GM23338 (cell line): ENCODE results near the gene REELD1. TPM values are rescaled to one million over a fixed set of nuclear protein-coding genes. Genes with fewer than 3 reads are reported as not detected.

Experiments
- ATAC-seq: fragments of 200-7000 bp; cut with Tn5 transposase; 3 replicates; pipeline ENCODE4 v1.9.1; 2020
- DNase-seq: peaks from one replicate; pipeline ENCODE4 v3.0.0-alpha.2; 2015; ENCODE audit warnings: low spot score
- H2AFZ ChIP-seq: fragments of 200-600 bp; sonication (generic); 2 replicates; pipeline ENCODE4 v1.8.0; 2016; ENCODE audit warnings: antibody characterized with exemption, mild to moderate bottlenecking, moderate library complexity
- H3F3A ChIP-seq: fragments of 200-600 bp; sonication (generic); replicated peaks from 2 replicates; pipeline ENCODE4 v1.8.0; 2017; ENCODE audit warnings: antibody characterized with exemption, mixed run types, low read depth
- H3K27ac ChIP-seq: fragments of 200-600 bp; sonication (generic); 2 replicates; pipeline ENCODE4 v1.6.1; 2016; ENCODE audit warnings: low read depth
- H3K27me3 ChIP-seq: fragments of 200-600 bp; sonication (generic); 2 replicates; pipeline ENCODE4 v1.8.0; 2016; ENCODE audit warnings: mild to moderate bottlenecking, mixed run types, moderate library complexity; ENCODE audit not compliant: insufficient read depth
- H3K36me3 ChIP-seq: fragments of 200-600 bp; sonication (generic); 2 replicates; pipeline ENCODE4 v1.8.0; 2016; ENCODE audit warnings: mild to moderate bottlenecking; ENCODE audit not compliant: insufficient read depth
- H3K4me1 ChIP-seq: fragments of 200-600 bp; sonication (generic); 2 replicates; pipeline ENCODE4 v1.8.0; 2016; ENCODE audit warnings: mild to moderate bottlenecking, moderate library complexity; ENCODE audit not compliant: insufficient read depth
- H3K4me2 ChIP-seq: fragments of 200-600 bp; sonication (generic); 2 replicates; pipeline ENCODE4 v1.7.1; 2017; ENCODE audit warnings: mixed run types
- H3K4me3 ChIP-seq: fragments of 200-600 bp; sonication (generic); 2 replicates; pipeline ENCODE4 v1.6.1; 2016; ENCODE audit warnings: mixed run types
- H3K79me2 ChIP-seq: fragments of 200-600 bp; sonication (generic); replicated peaks from 2 replicates; pipeline ENCODE4 v1.8.0; 2017; ENCODE audit warnings: mild to moderate bottlenecking; ENCODE audit not compliant: insufficient read depth
- H3K9me2 ChIP-seq: fragments of 200-600 bp; sonication (generic); 2 replicates; pipeline ENCODE4 v1.8.0; 2017; ENCODE audit not compliant: insufficient read depth
- H4K20me1 ChIP-seq: fragments of 200-600 bp; sonication (generic); replicated peaks from 2 replicates; pipeline ENCODE4 v1.8.0; 2017; ENCODE audit warnings: mild to moderate bottlenecking; ENCODE audit not compliant: insufficient read depth
- H3K27ac Mint-ChIP-seq: 2 replicates; pipeline ENCODE4 v1.8.0; 2020; ENCODE audit warnings: inconsistent platforms, mild to moderate bottlenecking, moderate library complexity, mixed read lengths
- H3K27me3 Mint-ChIP-seq: 3 replicates; pipeline ENCODE4 v1.8.0; 2022; ENCODE audit warnings: low read depth, mild to moderate bottlenecking, moderate library complexity, mixed read lengths, inconsistent platforms; ENCODE audit not compliant: insufficient read depth, poor library complexity
- H3K36me3 Mint-ChIP-seq: 3 replicates; pipeline ENCODE4 v1.8.0; 2021; ENCODE audit warnings: low read depth, mild to moderate bottlenecking, inconsistent platforms, moderate library complexity, mixed read lengths
- H3K4me1 Mint-ChIP-seq: 3 replicates; pipeline ENCODE4 v1.8.0; 2020; ENCODE audit warnings: mild to moderate bottlenecking, inconsistent platforms, mixed read lengths
- H3K4me3 Mint-ChIP-seq: 3 replicates; pipeline ENCODE4 v1.8.0; 2021; ENCODE audit warnings: moderate library complexity, mild to moderate bottlenecking, inconsistent platforms, mixed read lengths
- H3K9me3 Mint-ChIP-seq: 3 replicates; pipeline ENCODE4 v1.8.0; 2020; ENCODE audit warnings: moderate library complexity, mild to moderate bottlenecking, inconsistent platforms, mixed read lengths
- CREB1 ChIP-seq: fragments of 250-450 bp; sonication (Bioruptor Pico); IDR thresholded peaks from 2 replicates; pipeline ENCODE4 v1.5.0; 2020; ENCODE audit warnings: low read depth, mild to moderate bottlenecking, moderate library complexity
- EZH2 ChIP-seq: fragments of 200-600 bp; sonication (generic); IDR thresholded peaks from one replicate; pipeline ENCODE4 v1.8.0; 2017; ENCODE audit warnings: antibody characterized with exemption, mild to moderate bottlenecking, low read depth; ENCODE audit not compliant: unreplicated experiment
- EZH2phosphoT487 ChIP-seq: fragments of 200-600 bp; sonication (generic); IDR thresholded peaks from one replicate; pipeline ENCODE4 v1.8.1; 2018; ENCODE audit warnings: antibody characterized with exemption; ENCODE audit not compliant: unreplicated experiment
- JUNB ChIP-seq: IDR thresholded peaks from one replicate; pipeline ENCODE4 v1.6.1; 2016; ENCODE audit warnings: antibody characterized with exemption; ENCODE audit not compliant: unreplicated experiment
- NANOG ChIP-seq: IDR thresholded peaks from 2 replicates; pipeline ENCODE4 v1.6.1; 2016; ENCODE audit warnings: antibody characterized with exemption, borderline replicate concordance
- ZNF114 ChIP-seq: fragments of 250-450 bp; sonication (Bioruptor Pico); IDR thresholded peaks from 2 replicates; pipeline ENCODE4 v1.5.0; 2020; ENCODE audit warnings: mild to moderate bottlenecking, moderate library complexity
- ZNF331 ChIP-seq: fragments of 250-450 bp; sonication (Bioruptor Pico); IDR thresholded peaks from 2 replicates; pipeline ENCODE4 v1.5.0; 2020; ENCODE audit warnings: low read depth, mild to moderate bottlenecking, moderate library complexity
- polyA plus RNA-seq: library from polyadenylated mRNA; unstranded; fragments of >200 nt; fragmentation: Nextera tagmentation; extraction: Ambion mirVana; gene quantifications from 2 replicates; pipeline ENCODE4 v1.2.1, GENCODE V29; 2016
- total RNA-seq: library from RNA; depleted of rRNA; stranded (reverse); fragments of >200 nt; shearing (Covaris generic); gene quantifications from 2 replicates; pipeline ENCODE4 v1.2.3, GENCODE V29; 2014
- TF ChIP-seq, protein P1 (sequence below), 2 experiments: fragments of 200-600 bp in 1 of 2; sonication (generic) in 1 of 2; conservative IDR thresholded peaks; 2 replicates each; pipeline versions ENCODE4 v1.5.1 to v1.6.1; 2016 to 2017; ENCODE audit warnings: antibody characterized with exemption in 2 of 2, low read depth in 2 of 2, mild to moderate bottlenecking in 2 of 2, moderate library complexity in 1 of 2
- TF ChIP-seq, protein P2 (sequence below): IDR thresholded peaks from one replicate; pipeline ENCODE4 v1.6.1; 2018; ENCODE audit warnings: antibody characterized with exemption; ENCODE audit not compliant: unreplicated experiment
- TF ChIP-seq, protein P3 (sequence below): IDR thresholded peaks from 2 replicates; pipeline ENCODE4 v1.6.1; 2016; ENCODE audit warnings: antibody characterized with exemption
- TF ChIP-seq, protein P4 (sequence below): fragments of 250-450 bp; sonication (Bioruptor Pico); IDR thresholded peaks from 2 replicates; pipeline ENCODE4 v1.5.0; 2020; ENCODE audit warnings: mild to moderate bottlenecking, moderate library complexity

REELD1 gene
- total and polyA plus RNA-seq, 2 experiments from 2014 or later: 0.19 TPM; not detected in 1

DNA sequence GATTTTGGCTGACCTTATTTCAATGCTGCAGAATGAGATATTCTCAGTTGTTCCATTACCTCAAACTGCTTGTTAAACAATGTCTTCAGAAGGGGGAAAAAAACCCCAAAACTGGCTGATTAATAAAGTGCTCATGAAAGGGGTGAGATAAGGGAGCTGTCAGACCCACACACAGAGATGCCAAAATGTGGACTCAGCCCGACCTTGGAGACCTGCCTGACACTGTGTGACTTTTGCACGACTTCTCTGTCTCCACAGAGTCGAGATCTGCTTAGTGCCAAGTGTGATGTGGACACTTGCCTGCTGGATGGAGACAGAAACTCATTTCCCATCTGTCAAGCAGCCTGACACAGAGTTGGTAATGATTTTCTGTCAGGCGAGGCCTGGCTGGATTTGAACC is 31.5 kb downstream of the REELD1 start (continued):
- TF ChIP-seq, protein P1, sequence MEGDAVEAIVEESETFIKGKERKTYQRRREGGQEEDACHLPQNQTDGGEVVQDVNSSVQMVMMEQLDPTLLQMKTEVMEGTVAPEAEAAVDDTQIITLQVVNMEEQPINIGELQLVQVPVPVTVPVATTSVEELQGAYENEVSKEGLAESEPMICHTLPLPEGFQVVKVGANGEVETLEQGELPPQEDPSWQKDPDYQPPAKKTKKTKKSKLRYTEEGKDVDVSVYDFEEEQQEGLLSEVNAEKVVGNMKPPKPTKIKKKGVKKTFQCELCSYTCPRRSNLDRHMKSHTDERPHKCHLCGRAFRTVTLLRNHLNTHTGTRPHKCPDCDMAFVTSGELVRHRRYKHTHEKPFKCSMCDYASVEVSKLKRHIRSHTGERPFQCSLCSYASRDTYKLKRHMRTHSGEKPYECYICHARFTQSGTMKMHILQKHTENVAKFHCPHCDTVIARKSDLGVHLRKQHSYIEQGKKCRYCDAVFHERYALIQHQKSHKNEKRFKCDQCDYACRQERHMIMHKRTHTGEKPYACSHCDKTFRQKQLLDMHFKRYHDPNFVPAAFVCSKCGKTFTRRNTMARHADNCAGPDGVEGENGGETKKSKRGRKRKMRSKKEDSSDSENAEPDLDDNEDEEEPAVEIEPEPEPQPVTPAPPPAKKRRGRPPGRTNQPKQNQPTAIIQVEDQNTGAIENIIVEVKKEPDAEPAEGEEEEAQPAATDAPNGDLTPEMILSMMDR (conservative IDR thresholded peaks at IDR 0.05; ENCODE audit: low read depth in 2 of 2): no peak
- TF ChIP-seq, protein P2, sequence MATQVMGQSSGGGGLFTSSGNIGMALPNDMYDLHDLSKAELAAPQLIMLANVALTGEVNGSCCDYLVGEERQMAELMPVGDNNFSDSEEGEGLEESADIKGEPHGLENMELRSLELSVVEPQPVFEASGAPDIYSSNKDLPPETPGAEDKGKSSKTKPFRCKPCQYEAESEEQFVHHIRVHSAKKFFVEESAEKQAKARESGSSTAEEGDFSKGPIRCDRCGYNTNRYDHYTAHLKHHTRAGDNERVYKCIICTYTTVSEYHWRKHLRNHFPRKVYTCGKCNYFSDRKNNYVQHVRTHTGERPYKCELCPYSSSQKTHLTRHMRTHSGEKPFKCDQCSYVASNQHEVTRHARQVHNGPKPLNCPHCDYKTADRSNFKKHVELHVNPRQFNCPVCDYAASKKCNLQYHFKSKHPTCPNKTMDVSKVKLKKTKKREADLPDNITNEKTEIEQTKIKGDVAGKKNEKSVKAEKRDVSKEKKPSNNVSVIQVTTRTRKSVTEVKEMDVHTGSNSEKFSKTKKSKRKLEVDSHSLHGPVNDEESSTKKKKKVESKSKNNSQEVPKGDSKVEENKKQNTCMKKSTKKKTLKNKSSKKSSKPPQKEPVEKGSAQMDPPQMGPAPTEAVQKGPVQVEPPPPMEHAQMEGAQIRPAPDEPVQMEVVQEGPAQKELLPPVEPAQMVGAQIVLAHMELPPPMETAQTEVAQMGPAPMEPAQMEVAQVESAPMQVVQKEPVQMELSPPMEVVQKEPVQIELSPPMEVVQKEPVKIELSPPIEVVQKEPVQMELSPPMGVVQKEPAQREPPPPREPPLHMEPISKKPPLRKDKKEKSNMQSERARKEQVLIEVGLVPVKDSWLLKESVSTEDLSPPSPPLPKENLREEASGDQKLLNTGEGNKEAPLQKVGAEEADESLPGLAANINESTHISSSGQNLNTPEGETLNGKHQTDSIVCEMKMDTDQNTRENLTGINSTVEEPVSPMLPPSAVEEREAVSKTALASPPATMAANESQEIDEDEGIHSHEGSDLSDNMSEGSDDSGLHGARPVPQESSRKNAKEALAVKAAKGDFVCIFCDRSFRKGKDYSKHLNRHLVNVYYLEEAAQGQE: no peak
- TF ChIP-seq EZH2 (no peak), NANOG (no peak), CREB1 (CRISPR knock-in tag) (no peak), ZNF331 (CRISPR knock-in tag) (no peak), ZNF114 (CRISPR knock-in tag) (no peak)

DNA sequence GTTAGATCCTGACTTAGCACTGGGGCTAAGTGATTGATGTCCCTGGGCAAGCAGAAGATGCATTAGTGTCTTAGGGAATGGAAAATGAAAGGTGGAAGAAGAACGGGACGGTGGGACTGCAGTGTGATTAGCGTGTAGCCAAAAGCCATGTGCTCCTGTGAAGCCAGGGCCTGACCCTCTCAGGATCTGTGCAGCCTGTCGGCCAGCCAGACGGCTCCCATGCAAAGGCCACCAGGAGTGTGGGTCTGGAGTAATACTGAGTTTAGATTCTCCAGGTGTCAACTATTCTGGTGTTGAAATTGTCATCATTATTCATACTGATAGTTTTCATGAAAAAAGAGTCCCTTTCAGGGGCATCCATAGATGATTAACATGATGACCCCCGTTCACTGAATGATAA is 32.0 kb downstream of the REELD1 start:
- no peaks in the 10 kb centered on the region for H4K20me1 ChIP-seq
- ATAC-seq: no peak
- H3K36me3 Mint-ChIP-seq: no peaks in the 10 kb centered on the region
- TF ChIP-seq ZNF114 (CRISPR knock-in tag) (no peak), EZH2 (no peak), JUNB (no peak), EZH2phosphoT487 (no peak), NANOG (no peak)
- TF ChIP-seq, protein P3, sequence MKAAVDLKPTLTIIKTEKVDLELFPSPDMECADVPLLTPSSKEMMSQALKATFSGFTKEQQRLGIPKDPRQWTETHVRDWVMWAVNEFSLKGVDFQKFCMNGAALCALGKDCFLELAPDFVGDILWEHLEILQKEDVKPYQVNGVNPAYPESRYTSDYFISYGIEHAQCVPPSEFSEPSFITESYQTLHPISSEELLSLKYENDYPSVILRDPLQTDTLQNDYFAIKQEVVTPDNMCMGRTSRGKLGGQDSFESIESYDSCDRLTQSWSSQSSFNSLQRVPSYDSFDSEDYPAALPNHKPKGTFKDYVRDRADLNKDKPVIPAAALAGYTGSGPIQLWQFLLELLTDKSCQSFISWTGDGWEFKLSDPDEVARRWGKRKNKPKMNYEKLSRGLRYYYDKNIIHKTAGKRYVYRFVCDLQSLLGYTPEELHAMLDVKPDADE: no peak
- TF ChIP-seq, protein P4, sequence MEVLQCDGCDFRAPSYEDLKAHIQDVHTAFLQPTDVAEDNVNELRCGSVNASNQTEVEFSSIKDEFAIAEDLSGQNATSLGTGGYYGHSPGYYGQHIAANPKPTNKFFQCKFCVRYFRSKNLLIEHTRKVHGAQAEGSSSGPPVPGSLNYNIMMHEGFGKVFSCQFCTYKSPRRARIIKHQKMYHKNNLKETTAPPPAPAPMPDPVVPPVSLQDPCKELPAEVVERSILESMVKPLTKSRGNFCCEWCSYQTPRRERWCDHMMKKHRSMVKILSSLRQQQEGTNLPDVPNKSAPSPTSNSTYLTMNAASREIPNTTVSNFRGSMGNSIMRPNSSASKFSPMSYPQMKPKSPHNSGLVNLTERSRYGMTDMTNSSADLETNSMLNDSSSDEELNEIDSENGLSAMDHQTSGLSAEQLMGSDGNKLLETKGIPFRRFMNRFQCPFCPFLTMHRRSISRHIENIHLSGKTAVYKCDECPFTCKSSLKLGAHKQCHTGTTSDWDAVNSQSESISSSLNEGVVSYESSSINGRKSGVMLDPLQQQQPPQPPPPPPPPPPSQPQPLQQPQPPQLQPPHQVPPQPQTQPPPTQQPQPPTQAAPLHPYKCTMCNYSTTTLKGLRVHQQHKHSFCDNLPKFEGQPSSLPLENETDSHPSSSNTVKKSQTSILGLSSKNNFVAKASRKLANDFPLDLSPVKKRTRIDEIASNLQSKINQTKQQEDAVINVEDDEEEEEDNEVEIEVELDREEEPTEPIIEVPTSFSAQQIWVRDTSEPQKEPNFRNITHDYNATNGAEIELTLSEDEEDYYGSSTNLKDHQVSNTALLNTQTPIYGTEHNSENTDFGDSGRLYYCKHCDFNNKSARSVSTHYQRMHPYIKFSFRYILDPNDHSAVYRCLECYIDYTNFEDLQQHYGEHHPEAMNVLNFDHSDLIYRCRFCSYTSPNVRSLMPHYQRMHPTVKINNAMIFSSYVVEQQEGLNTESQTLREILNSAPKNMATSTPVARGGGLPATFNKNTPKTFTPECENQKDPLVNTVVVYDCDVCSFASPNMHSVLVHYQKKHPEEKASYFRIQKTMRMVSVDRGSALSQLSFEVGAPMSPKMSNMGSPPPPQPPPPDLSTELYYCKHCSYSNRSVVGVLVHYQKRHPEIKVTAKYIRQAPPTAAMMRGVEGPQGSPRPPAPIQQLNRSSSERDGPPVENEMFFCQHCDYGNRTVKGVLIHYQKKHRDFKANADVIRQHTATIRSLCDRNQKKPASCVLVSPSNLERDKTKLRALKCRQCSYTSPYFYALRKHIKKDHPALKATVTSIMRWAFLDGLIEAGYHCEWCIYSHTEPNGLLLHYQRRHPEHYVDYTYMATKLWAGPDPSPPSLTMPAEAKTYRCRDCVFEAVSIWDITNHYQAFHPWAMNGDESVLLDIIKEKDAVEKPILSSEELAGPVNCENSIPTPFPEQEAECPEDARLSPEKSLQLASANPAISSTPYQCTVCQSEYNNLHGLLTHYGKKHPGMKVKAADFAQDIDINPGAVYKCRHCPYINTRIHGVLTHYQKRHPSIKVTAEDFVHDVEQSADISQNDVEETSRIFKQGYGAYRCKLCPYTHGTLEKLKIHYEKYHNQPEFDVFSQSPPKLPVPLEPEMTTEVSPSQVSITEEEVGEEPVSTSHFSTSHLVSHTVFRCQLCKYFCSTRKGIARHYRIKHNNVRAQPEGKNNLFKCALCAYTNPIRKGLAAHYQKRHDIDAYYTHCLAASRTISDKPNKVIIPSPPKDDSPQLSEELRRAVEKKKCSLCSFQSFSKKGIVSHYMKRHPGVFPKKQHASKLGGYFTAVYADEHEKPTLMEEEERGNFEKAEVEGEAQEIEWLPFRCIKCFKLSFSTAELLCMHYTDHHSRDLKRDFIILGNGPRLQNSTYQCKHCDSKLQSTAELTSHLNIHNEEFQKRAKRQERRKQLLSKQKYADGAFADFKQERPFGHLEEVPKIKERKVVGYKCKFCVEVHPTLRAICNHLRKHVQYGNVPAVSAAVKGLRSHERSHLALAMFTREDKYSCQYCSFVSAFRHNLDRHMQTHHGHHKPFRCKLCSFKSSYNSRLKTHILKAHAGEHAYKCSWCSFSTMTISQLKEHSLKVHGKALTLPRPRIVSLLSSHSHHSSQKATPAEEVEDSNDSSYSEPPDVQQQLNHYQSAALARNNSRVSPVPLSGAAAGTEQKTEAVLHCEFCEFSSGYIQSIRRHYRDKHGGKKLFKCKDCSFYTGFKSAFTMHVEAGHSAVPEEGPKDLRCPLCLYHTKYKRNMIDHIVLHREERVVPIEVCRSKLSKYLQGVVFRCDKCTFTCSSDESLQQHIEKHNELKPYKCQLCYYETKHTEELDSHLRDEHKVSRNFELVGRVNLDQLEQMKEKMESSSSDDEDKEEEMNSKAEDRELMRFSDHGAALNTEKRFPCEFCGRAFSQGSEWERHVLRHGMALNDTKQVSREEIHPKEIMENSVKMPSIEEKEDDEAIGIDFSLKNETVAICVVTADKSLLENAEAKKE (CRISPR knock-in tag): no peak

More for the DNA sequence above, 32.0 kb downstream of the REELD1 start:
- DNase-seq: no peak
- no peak overlapping the region for H3K4me2 ChIP-seq
- H3K27ac ChIP-seq: no peak overlapping the region
- no peaks in the 10 kb centered on the region for H3K79me2 ChIP-seq
- Mint-ChIP-seq H3K27ac (no peak overlapping the region), H3K4me3 (no peak overlapping the region), H3K27me3 (peaks cover 2% of the 10 kb centered on the region), H3K9me3 (no peaks in the 10 kb centered on the region), H3K4me1 (peaks cover 4% of the 10 kb centered on the region)
- H3K9me2 ChIP-seq: no peaks in the 10 kb centered on the region
- no peak overlapping the region for H3K4me3 ChIP-seq
- no peak overlapping the region for H2AFZ ChIP-seq
- no peaks in the 10 kb centered on the region for H3F3A ChIP-seq
- no peaks in the 10 kb centered on the region for H3K27me3 ChIP-seq
- H3K36me3 ChIP-seq: no peaks in the 10 kb centered on the region
- no peaks in the 10 kb centered on the region for H3K4me1 ChIP-seq
